BLaER1 (cell line): ENCODE data around the gene TARP.

Source experiments
- H3K27ac ChIP-seq: shearing (Covaris generic); formaldehyde crosslinking; 2 replicates; pipeline ENCODE4 v1.8.1; 2022
- H3K27me3 ChIP-seq: shearing (Covaris generic); formaldehyde crosslinking; 2 replicates; pipeline ENCODE4 v1.8.1; 2022
- H3K36me3 ChIP-seq: shearing (Covaris generic); formaldehyde crosslinking; 2 replicates; pipeline ENCODE4 v1.8.1; 2022
- H3K4me1 ChIP-seq: shearing (Covaris generic); formaldehyde crosslinking; 2 replicates; pipeline ENCODE4 v1.8.1; 2022
- H3K4me2 ChIP-seq: shearing (Covaris generic); formaldehyde crosslinking; 2 replicates; pipeline ENCODE4 v1.8.1; 2022
- H3K4me3 ChIP-seq: shearing (Covaris generic); formaldehyde crosslinking; 2 replicates; pipeline ENCODE4 v1.8.1; 2022
- H3K9ac ChIP-seq: shearing (Covaris generic); formaldehyde crosslinking; 2 replicates; pipeline ENCODE4 v1.8.1; 2022
- H3K9me3 ChIP-seq: shearing (Covaris generic); formaldehyde crosslinking; 2 replicates; pipeline ENCODE4 v1.8.1; 2022
- H4K20me1 ChIP-seq: shearing (Covaris generic); formaldehyde crosslinking; 2 replicates; pipeline ENCODE4 v1.8.1; 2022
- Cebpa-rat ChIP-seq: shearing (Covaris generic); IDR thresholded peaks from 2 replicates; pipeline ENCODE4 v1.8.1; 2022

Gene TARP

GRCh38 chr7:38220452-38220851 is 53.0 kb downstream of the TARP start:
- TF ChIP-seq Cebpa-rat, result no peak
- no peaks in the 10 kb centered on the region for H3K27me3 ChIP-seq
- no peaks in the 10 kb centered on the region for H4K20me1 ChIP-seq
- no peaks in the 10 kb centered on the region for H3K9me3 ChIP-seq
- peaks cover 19% of the 10 kb centered on the region for H3K4me1 ChIP-seq
- no peak overlapping the region for H3K9ac ChIP-seq
- H3K4me2 ChIP-seq, result no peak overlapping the region
- H3K27ac ChIP-seq, result no peak overlapping the region
- peaks cover 74% of the 10 kb centered on the region for H3K36me3 ChIP-seq
- H3K4me3 ChIP-seq, result no peak overlapping the region

- H3K27me3 ChIP-seq, result no peaks in the 10 kb centered on the region
- no peak for TF ChIP-seq Cebpa-rat
- no peaks in the 10 kb centered on the region for H4K20me1 ChIP-seq
- no peak overlapping the region for H3K4me2 ChIP-seq
- peaks cover 76% of the 10 kb centered on the region for H3K36me3 ChIP-seq
- H3K27ac ChIP-seq, result 0 out of 2 replicates have a peak overlapping the region, but pooled peaks have one; percentile 39
- no peak overlapping the region for H3K9ac ChIP-seq
- peaks cover 24% of the 10 kb centered on the region for H3K4me1 ChIP-seq
- H3K9me3 ChIP-seq, result no peaks in the 10 kb centered on the region
- no peak overlapping the region for H3K4me3 ChIP-seq
Measured at GRCh38 chr7:38217672-38218071, 55.8 kb downstream of the TARP start.

- Histone ChIP-seq H3K4me3 (no peak overlapping the region), H3K9ac (peak overlapping the region; percentile 40; the same call in 1 of the 2 replicates), H3K36me3 (peaks cover 75% of the 10 kb centered on the region), H3K9me3 (no peaks in the 10 kb centered on the region), H3K27ac (0 out of 2 replicates have a peak overlapping the region, but pooled peaks have one; percentile 39), H3K4me2 (peak overlapping the region; percentile 26; the same call in 1 of the 2 replicates), H3K27me3 (no peaks in the 10 kb centered on the region), H3K4me1 (peaks cover 24% of the 10 kb centered on the region), H4K20me1 (no peaks in the 10 kb centered on the region)
- no peak for TF ChIP-seq Cebpa-rat
Measured at GRCh38 chr7:38215735-38216670, 57.4 kb downstream of the TARP start.

- H3K4me3 ChIP-seq, result no peak overlapping the region
- H3K36me3 ChIP-seq, result peaks cover 73% of the 10 kb centered on the region
- peaks cover 24% of the 10 kb centered on the region for H3K4me1 ChIP-seq
- peak overlapping the region; percentile 40; the same call in 1 of the 2 replicates for H3K9ac ChIP-seq
- no peaks in the 10 kb centered on the region for H3K9me3 ChIP-seq
- no peak overlapping the region for H3K4me2 ChIP-seq
- no peak overlapping the region for H3K27ac ChIP-seq
- no peak for TF ChIP-seq Cebpa-rat
- no peaks in the 10 kb centered on the region for H4K20me1 ChIP-seq
- H3K27me3 ChIP-seq, result no peaks in the 10 kb centered on the region
Measured at GRCh38 chr7:38215115-38215514, 58.3 kb downstream of the TARP start.

- Histone ChIP-seq H3K4me3 (no peak overlapping the region), H3K9ac (no peak overlapping the region), H3K36me3 (peaks cover 68% of the 10 kb centered on the region), H4K20me1 (peaks cover 2% of the 10 kb centered on the region; the same call in 1 of the 2 replicates), H3K27ac (no peak overlapping the region), H3K27me3 (no peaks in the 10 kb centered on the region), H3K9me3 (no peaks in the 10 kb centered on the region), H3K4me1 (peaks cover 20% of the 10 kb centered on the region), H3K4me2 (no peak overlapping the region)
- TF ChIP-seq Cebpa-rat, result no peak
Measured at GRCh38 chr7:38211940-38212339, 61.5 kb downstream of the TARP start.

GRCh38 chr7:38211486-38211885 is 62.0 kb downstream of the TARP start:
- no peak overlapping the region for H3K4me2 ChIP-seq
- H3K36me3 ChIP-seq, result peaks cover 68% of the 10 kb centered on the region
- no peak overlapping the region for H3K27ac ChIP-seq
- H3K4me1 ChIP-seq, result peaks cover 15% of the 10 kb centered on the region
- no peak overlapping the region for H3K9ac ChIP-seq
- no peak overlapping the region for H3K4me3 ChIP-seq
- H3K27me3 ChIP-seq, result no peaks in the 10 kb centered on the region
- H3K9me3 ChIP-seq, result no peaks in the 10 kb centered on the region
- peaks cover 6% of the 10 kb centered on the region; the same call in 1 of the 2 replicates for H4K20me1 ChIP-seq
- no peak for TF ChIP-seq Cebpa-rat
